HG02870 (cell line): ENCODE measurements around the gene MLLT3.
"Not testable (repeated sequence)": the region's sequence is repeated elsewhere in the genome, so short reads cannot be mapped to it uniquely, and the experiment has no call there.

Experiments
- ATAC-seq: cut with Tn5 transposase; IDR thresholded peaks from one replicate; pipeline ENCODE4 v1.9.1; 2021; ENCODE audit warnings: mild to moderate bottlenecking, moderate library complexity; ENCODE audit not compliant: unreplicated experiment

The MLLT3 gene

DNA sequence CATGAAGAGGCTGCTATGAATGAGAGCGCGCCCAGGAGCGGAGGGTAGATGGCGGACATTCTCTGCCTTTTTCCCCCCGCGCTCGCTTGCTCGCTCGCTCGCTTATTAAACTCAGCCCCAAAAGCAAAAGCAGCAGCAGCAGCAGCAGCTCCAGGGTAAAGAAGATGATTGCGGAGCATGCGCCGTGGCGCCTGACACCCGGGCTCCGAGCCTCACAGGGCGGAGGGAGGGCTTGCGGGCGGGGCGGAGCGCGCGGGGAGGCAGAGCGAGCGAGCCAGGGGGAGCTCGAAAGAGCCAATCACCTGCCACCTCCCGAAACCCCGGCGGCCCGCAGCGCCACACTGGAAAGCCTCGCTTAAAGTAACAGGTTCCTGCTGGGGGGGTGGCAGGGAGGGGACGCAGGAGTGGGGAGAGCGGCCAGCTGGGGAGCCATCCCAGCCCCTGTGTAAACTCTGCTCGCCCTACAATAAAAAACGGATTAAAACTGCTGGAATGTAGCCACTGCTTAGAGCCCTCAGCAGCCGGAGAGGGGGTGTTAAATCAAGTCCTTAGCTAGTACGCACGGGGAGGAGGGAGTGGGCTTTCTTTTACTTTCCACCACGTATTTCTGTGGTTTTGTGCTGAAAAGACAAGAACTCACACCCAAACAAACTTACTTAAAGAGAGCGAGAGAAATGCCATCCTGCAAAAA is at the start of gene MLLT3:
Gene MLLT3, minus strand, starts transcription at position 170 of the 691 bp plus-strand sequence.
- peak; percentile 76 for ATAC-seq

GRCh38 chr9:20671635-20672034 is 49.3 kb upstream of the MLLT3 start:
- ATAC-seq, result no peak

GRCh38 chr9:20670395-20670794 is 48.1 kb upstream of the MLLT3 start:
- no peak for ATAC-seq

GRCh38 chr9:20664501-20664900 is 42.2 kb upstream of the MLLT3 start:
- no peak for ATAC-seq

GRCh38 chr9:20663133-20663532 is 40.8 kb upstream of the MLLT3 start:
- ATAC-seq, result no peak

DNA sequence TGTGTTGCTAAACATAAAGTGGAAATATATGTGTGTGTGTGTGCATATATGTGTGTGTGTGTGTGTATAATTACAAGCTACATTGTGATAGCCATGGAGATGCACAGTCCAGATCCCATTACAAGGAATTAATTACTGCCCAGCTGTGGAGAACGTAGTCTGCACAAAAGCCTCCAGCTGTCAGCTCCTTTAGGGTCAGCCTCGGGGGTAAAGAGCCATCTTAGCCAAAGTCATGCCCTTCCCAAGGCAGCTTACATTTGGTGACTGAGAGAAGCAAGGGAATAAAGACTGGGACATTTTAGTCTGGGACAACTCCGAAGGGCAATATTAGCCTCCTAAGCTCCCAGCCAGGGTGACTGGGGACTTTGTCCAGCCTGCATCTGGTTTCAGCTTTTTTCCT is 39.9 kb upstream of the MLLT3 start:
- no peak for ATAC-seq

- no peak for ATAC-seq
Observed at GRCh38 chr9:20659474-20659967, 37.2 kb upstream of the MLLT3 start.

DNA sequence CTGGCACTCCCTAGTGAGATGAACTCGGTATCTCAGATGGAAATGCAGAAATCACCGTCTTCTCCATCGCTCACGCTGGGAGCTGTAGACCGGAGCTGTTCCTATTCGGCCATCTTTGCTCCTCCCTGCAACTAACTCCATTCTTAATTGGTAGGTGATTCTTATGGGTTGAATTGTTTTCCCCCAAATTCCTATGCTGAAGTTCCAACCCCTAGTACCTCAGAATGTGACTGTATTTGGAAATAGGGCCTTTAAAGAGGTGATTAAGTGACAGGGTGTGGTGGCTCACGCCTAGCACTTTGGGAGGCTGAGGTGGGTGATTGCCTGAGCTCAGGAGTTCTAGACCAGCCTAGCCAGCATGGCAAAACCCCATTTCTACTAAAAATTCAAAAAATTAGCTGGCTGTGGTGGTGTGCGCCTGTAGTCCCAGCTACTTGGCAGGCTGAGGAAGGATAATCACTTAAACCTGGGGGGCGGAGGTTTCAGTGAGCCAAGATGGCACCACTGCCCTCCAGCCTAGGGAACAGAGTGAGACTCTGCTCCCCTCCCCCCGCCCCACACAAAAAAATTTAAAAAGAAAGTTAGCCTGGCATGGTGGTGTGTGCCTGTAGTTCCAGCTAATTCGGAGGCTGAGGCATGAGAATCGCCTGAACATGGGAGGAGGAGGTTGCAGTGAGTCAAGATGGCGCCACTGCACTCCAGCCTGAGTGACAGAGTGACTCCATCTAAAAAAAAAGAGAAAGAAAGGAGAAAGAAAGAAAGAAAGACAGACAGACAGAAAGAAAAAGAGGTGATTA is 36.6 kb upstream of the MLLT3 start:
- ATAC-seq, result no peak

DNA sequence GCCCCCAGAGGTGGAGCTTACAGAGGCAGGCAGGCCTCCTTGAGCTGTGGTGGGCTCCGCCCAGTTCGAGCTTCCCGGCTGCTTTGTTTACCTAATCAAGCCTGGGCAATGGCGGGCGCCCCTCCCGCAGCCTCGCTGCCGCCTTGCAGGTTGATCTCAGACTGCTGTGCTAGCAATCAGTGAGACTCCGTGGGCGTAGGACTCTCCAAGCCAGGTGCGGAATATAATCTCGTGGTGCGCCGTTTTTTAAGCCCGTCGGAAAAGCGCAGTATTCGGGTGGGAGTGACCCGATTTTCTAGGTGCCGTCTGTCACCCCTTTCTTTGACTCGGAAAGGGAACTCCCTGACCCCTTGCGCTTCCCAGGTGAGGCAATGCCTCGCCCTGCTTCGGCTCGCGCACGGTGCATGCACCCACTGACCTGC is 36.0 kb upstream of the MLLT3 start:
- ATAC-seq, result not testable (repeated sequence)

- ATAC-seq, result no peak
Observed at GRCh38 chr9:20651939-20652338, 29.6 kb upstream of the MLLT3 start.

- no peak for ATAC-seq
Observed at GRCh38 chr9:20650750-20651299, 28.5 kb upstream of the MLLT3 start.

DNA sequence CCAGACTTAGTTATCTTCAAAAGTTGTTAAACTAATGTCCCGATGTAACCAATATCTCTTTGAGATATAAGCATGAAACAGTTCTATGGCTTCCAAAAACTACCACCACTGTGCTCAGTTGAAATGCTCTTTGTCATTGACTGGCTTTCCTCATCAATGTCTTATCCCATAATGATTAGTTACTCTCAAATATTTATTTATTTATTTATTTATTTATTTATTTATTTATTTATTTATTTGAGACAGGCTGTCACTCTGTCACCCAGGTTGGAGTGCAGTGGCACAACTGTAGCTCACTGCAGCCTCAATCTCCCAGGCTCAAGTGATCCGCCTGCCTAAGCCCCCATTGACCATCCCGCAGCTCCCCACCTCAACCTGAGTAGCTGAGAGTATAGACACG is 28.0 kb upstream of the MLLT3 start:
- ATAC-seq, result no peak

- no peak for ATAC-seq
Observed at GRCh38 chr9:20649381-20649780, 27.1 kb upstream of the MLLT3 start.

DNA sequence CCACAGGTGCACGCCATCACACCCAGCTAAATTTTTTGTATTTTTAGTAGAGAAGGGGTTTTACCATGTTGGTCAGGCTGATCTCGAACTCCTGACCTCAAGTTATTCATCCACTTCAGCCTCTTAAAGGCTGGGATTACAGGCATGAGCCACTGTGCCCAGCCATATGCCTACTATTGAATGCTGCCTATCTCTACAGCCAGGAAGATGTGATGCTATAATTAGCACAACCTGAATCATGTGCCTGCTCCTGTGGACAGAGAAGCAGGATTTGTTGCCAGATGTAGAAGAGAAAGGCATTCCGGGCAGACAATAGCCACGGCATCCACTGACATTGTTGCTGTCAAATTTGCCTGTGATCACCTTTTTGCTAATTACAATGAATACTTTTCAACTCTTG is 24.4 kb upstream of the MLLT3 start:
- no peak for ATAC-seq

DNA sequence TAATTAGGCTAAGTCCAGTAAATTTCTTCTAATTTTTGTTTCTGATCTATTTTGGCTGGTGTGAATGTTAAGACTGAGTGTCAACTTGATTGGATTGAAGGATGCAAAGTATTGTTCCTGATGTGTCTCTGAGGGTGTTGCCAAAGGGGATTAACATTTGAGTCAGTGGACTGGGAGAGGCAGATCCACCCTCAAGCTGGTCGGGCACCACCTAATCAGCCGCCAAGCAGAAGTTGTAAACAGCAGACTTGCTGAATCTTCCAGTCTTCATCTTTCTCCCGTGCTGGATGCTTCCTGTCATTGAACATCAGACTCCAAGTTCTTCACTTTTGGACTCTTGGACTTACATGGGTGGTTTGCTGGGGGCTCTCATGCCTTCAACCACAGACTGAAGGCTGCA is 21.4 kb upstream of the MLLT3 start:
- no peak for ATAC-seq

GRCh38 chr9:20642045-20642444 is 19.7 kb upstream of the MLLT3 start:
- no peak for ATAC-seq

- ATAC-seq, result peak; percentile 86
Observed at GRCh38 chr9:20640331-20641187, 18.3 kb upstream of the MLLT3 start.

- no peak for ATAC-seq
Observed at GRCh38 chr9:20636888-20637440, 14.7 kb upstream of the MLLT3 start.

GRCh38 chr9:20634895-20635294 is 12.6 kb upstream of the MLLT3 start:
- no peak for ATAC-seq

GRCh38 chr9:20632705-20633104 is 10.4 kb upstream of the MLLT3 start:
- no peak for ATAC-seq
